ENCODE data around the gene CDK2AP2. TPM values are rescaled to one million over a fixed set of nuclear protein-coding genes. Genes with fewer than 3 reads are reported as not detected.
A peak's percentile ranks its signal among the peaks of the same experiment; 100 is the strongest.
"Not testable (repeated sequence)": the region's sequence is repeated elsewhere in the genome, so short reads cannot be mapped to it uniquely, and the experiment has no call there.

CDK2AP2 gene
- polyA plus RNA-seq, 3 donors = 64.4 to 78.2 (median 64.5) TPM

DNA sequence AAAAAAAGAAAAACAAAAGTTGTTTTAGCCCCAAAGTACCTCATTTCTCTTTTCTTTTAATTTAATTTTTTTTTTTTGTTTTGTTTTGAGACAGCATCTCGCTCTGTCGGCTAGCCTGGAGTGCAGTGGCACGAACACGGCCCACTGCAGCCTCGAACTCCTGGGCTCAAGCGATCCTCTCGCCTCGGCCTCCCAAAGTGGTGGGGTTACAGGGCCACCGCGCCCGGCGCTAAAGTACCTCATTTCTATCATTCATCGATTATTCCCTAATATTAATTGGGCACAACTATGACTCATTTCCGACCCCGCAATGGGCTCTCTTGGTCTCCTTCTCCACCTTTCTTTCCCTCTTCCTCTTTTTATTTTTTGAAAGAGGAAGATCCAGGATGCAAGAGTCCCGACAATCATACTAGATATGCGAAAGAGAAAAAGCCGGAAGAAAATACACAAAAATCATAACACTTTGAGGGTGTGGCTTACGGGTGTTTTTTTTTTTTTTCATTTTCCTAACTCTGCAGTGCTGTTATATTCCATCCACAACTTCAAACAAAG lies 25.6 kb downstream of the CDK2AP2 start:
- 38 to 43% (median 38%) methylated on average over 19 of the region's 19 CpGs for WGBS, 3 donors
- no peak overlapping the region for H3K27ac ChIP-seq (ENCODE audit: low read depth, low read length)

DNA sequence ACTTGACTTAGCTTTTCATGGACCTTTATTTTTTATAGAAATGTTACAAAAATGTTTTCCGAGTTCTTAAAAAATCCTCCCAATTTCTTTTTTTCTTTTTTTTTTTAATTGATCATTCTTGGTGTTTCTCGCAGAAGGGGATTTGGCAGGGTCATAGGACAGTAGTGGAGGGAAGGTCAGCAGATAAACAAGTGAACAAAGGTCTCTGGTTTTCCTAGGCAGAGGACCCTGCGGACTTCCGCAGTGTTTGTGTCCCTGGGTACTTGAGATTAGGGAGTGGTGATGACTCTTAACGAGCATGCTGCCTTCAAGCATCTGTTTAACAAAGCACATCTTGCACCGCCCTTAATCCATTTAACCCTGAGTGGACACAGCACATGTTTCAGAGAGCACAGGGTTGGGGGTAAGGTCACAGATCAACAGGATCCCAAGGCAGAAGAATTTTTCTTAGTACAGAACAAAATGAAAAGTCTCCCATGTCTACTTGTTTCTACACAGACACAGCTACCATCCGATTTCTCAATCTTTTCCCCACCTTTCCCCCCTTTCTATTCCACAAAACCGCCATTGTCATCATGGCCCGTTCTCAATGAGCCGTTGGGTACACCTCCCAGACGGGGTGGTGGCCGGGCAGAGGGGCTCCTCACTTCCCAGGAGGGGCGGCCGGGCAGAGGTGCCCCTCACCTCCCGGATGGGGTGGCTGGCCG lies 30.5 kb downstream of the CDK2AP2 start:
- 81 to 84% (median 82%) methylated on average over 12 of the region's 16 CpGs for WGBS, 3 donors

GRCh38 chr11:67476692-67477091 lies 31.3 kb downstream of the CDK2AP2 start:
- not testable (repeated sequence) for H3K27ac ChIP-seq (ENCODE audit: low read depth, low read length)
- WGBS, 3 donors = 69 to 87% (median 85%) methylated on average over 10 of the region's 10 CpGs

More for the DNA sequence above, 30.5 kb downstream of the CDK2AP2 start:
- H3K27ac ChIP-seq (ENCODE audit: low read depth, low read length) = not testable (repeated sequence)

DNA sequence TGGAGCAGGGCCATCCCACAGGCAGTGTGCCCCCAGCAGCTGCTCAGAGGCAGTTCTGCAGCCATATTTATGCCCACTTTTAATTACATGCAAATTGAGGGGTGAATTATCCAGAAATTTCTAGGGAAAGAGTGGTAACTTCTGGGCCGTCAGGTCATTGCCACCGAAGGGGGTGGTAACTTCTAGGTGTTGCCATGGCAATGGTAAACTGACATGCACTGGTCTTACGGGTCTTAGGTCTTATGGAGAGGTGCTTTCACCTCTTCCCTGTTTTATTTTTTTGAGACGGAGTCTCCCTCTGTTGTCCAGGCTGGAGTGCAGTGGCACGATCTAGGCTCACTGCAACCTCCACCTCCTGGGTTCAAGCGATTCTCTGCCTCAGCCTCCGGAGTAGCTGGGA lies 35.1 kb downstream of the CDK2AP2 start:
- WGBS, 3 donors = 80 to 83% (median 82%) methylated on average over 7 of the region's 7 CpGs
- H3K27ac ChIP-seq (ENCODE audit: low read depth, low read length) = no peak overlapping the region

DNA sequence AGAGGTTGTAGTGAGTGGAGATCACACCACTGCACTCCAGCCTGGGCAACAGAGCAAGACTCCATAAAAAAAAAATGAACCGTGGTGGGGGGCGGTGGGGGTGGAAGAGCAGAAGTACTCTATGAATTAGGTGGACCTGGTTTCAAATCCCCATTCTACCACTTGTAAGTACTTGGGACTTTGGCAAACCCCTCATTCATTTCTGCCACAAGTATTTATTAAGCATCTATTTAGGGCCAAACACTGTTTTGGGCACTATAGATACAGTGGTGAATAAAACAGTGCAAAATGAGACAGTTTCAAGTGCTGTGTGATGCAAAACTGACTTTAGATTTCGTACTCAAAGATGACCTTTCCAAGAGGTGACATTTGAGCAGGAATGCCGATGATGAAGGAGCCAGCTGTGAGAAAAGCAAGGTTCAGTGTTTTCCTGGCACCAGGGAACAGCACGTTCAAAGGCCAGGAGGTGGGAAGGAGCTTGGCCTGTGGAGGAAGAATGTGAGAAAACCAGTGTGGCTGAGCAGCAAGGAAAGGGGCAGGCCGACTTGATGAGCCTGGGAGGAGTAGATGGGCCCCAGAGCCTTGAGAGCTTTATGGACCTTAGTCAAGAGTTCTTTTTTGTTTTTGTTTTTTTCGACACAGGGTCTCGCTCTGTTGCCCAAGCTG lies 37.5 kb downstream of the CDK2AP2 start:
- H3K27ac ChIP-seq (ENCODE audit: low read depth, low read length) = no peak overlapping the region
- WGBS, 3 donors = 83 to 87% (median 85%) methylated on average over 8 of the region's 8 CpGs

- WGBS, 3 donors = 9 to 12% (median 10%) methylated on average over 9 of the region's 9 CpGs
- H3K27ac ChIP-seq (ENCODE audit: low read depth, low read length) = peak overlapping the region; percentile 60
These were observed 38.5 kb downstream of the CDK2AP2 start for GRCh38 chr11:67469508-67469811.

GRCh38 chr11:67468759-67469507 lies 39.0 kb downstream of the CDK2AP2 start, which contains the start of gene TMEM134:
Gene TMEM134 (minus strand): TSS chr11:67469251. CDS start chr11:67469192, 59 bp downstream.
- 0 to 1% (median 1%) methylated on average over 55 to 76 of the region's 76 CpGs for WGBS, 3 donors
- peak within 1 kb of the TSS; percentile 60 for H3K27ac ChIP-seq (ENCODE audit: low read depth, low read length)

- H3K27ac ChIP-seq (ENCODE audit: low read depth, low read length) = no peak overlapping the region
- WGBS, 3 donors = 0 to 4% (median 2%) methylated on average over 4 to 6 of the region's 6 CpGs
These were observed 39.6 kb downstream of the CDK2AP2 start for GRCh38 chr11:67468456-67468758.

- WGBS, 3 donors = 14 to 34% (median 31%) methylated on average over 5 of the region's 5 CpGs
- H3K27ac ChIP-seq (ENCODE audit: low read depth, low read length) = no peak overlapping the region
These were observed 39.9 kb downstream of the CDK2AP2 start for GRCh38 chr11:67468056-67468455.

DNA sequence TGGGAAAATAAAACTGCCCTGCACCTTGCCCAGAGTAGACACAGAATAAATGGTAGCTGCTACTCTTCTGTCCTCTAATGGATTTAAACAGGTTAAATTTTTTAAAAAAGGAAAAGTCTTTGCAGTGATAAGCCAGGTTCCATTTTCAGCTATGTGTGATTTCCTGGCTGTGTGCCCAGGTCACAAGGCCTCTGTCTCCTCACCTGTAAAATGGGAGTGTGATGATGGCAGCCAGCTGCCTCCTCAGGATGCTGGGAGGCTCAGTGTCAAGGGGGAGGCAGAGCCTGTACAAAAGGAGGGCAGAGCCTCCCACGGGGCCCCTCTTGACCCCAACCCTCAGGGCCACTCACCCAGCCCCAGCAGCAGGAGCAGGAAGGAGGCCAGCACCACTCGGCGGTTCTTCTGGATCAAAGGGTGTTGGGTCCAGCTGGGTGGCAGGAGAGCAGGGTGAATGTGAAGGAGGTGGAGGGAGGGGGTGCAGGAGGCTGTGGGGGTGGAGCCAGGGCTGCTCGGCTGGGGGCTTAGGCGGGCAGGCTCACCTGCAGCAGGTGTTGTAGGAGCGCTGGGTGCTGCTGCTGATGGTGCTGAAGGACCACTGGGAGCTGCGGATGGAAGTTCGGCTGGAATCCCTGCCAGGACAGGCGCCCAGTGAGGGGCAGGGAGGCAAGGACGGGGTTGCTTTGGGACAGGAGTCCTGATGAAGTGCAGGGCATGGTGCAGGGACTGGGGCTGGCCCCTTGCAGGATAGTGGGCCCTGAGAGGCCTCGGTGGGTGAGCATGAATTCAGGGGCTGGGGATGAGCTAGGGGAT lies 40.8 kb downstream of the CDK2AP2 start:
- no peak overlapping the region for H3K27ac ChIP-seq (ENCODE audit: low read depth, low read length)
- WGBS, 3 donors = 38 to 82% (median 71%) methylated on average over 11 of the region's 11 CpGs

GRCh38 chr11:67466367-67466766 lies 41.6 kb downstream of the CDK2AP2 start:
- H3K27ac ChIP-seq (ENCODE audit: low read depth, low read length) = no peak overlapping the region
- 72 to 88% (median 81%) methylated on average over 5 of the region's 5 CpGs for WGBS, 3 donors

GRCh38 chr11:67465530-67465929 lies 42.4 kb downstream of the CDK2AP2 start:
- WGBS, 3 donors = 48 to 76% (median 63%) methylated on average over 2 of the region's 2 CpGs
- not testable (repeated sequence) for H3K27ac ChIP-seq (ENCODE audit: low read depth, low read length)

- WGBS, 3 donors = 34 to 79% (median 73%) methylated on average over 3 of the region's 3 CpGs
- no peak overlapping the region for H3K27ac ChIP-seq (ENCODE audit: low read depth, low read length)
These were observed 42.8 kb downstream of the CDK2AP2 start for GRCh38 chr11:67465189-67465510.

GRCh38 chr11:67464411-67465188 lies 43.4 kb downstream of the CDK2AP2 start:
- H3K27ac ChIP-seq (ENCODE audit: low read depth, low read length) = no peak overlapping the region
- WGBS, 3 donors = 16 to 22% (median 20%) methylated on average over 42 to 56 of the region's 56 CpGs

DNA sequence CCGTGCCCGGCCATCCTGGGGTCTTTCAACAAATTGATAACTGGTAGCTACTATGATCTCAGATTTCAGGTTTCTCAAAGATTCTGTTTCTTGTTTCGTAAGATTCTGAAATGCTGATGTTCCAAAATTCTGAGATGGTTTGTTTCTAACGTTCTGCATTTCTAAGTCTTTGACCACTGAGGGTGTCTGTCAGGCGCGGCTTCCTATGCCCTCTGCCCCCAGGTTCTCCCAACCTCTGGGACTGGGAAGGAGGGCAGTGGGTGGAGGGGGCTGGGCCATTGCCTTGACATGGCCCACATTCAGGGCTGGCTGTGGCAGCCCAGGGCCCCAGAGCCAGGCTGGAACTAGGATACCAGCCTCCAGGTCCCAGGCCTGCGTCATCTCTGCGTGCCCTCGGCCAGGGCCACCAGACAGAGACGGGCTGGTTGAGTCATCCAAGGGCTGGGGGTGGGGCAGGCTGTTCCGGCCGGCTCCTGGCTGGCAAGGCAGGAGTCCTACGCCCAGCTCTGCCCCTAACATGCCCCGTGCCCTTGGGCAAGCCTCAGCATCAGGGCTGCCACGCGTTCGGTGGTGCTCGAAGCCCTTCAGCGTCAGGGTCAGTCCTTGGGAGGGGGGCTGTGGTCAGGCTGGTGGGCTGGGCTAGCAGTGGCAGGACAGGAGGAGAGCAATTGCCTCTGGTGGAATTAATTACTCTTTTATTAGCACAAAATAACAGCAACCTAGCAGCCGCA lies 44.1 kb downstream of the CDK2AP2 start:
- 68 to 77% (median 71%) methylated on average over 20 of the region's 20 CpGs for WGBS, 3 donors

GRCh38 chr11:67463186-67463585 lies 44.8 kb downstream of the CDK2AP2 start:
- 69 to 95% (median 91%) methylated on average over 10 of the region's 10 CpGs for WGBS, 3 donors
- no peak overlapping the region for H3K27ac ChIP-seq (ENCODE audit: low read depth, low read length)

More for the DNA sequence above, 44.1 kb downstream of the CDK2AP2 start:
- H3K27ac ChIP-seq (ENCODE audit: low read depth, low read length) = no peak overlapping the region

DNA sequence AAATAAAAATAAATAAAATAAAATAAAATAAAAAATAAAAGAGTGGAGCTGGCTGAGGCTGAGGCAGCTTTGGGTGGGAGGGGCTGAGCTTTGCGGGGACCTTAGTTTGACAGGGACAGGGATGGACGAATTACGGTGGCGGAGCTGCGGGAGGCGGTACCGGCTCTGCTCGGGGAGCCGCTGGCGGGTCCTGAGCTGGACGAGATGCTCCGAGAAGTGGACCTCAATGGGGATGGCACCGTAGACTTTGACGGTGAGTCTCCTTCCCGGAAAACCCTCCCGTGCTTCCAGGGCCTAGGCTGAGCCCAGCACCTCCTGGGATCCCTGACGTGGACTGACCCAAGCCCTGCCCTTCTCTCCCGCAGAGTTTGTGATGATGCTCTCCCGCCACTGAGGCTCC lies 49.7 kb downstream of the CDK2AP2 start:
- WGBS, 3 donors = 85 to 91% (median 87%) methylated on average over 17 to 19 of the region's 19 CpGs
- no peak overlapping the region for H3K27ac ChIP-seq (ENCODE audit: low read depth, low read length)
